ENCODE results near the gene LDLRAD3.

DNA sequence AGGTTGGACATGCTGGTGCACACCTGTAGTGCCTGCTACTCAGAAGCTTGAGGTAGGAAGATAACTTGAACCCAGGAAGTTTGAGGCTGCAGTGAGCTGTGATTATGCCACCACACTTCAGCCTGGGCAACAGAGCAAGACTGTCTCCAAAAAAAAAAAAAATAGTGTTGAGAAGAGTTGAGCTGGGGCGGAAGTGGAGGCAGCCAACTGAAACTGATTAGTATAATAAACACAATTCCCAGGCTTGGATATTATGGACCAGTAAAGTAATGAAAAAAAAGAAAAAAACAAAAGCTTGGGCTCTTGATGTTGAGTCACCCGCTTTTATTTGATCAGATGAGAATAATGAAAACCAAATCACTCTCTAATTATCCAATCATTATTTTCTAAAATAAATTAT, 21.0 kb downstream of the LDLRAD3 start:
- TF ChIP-seq CREB1 (IDR thresholded peaks at IDR 0.05; ENCODE audit: low read depth) = no peak
- TF ChIP-seq, protein P1, sequence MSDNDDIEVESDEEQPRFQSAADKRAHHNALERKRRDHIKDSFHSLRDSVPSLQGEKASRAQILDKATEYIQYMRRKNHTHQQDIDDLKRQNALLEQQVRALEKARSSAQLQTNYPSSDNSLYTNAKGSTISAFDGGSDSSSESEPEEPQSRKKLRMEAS (IDR thresholded peaks at IDR 0.05) = no peak
- no peak for TF ChIP-seq TCF12 (IDR thresholded peaks at IDR 0.05; ENCODE audit: low read depth)
- TF ChIP-seq ZBTB7A (IDR thresholded peaks at IDR 0.05; ENCODE audit: low read depth) = no peak
- no peak for TF ChIP-seq YY1 (IDR thresholded peaks at IDR 0.05; ENCODE audit: low read depth)
- TF ChIP-seq RAD21 (IDR thresholded peaks at IDR 0.05; ENCODE audit: low read depth) = no peak
- no peak for TF ChIP-seq TAF1 (IDR thresholded peaks at IDR 0.05; ENCODE audit: low read depth)
- no peak for TF ChIP-seq EP300 (IDR thresholded peaks at IDR 0.05; ENCODE audit: borderline replicate concordance)
- TF ChIP-seq, protein P2, sequence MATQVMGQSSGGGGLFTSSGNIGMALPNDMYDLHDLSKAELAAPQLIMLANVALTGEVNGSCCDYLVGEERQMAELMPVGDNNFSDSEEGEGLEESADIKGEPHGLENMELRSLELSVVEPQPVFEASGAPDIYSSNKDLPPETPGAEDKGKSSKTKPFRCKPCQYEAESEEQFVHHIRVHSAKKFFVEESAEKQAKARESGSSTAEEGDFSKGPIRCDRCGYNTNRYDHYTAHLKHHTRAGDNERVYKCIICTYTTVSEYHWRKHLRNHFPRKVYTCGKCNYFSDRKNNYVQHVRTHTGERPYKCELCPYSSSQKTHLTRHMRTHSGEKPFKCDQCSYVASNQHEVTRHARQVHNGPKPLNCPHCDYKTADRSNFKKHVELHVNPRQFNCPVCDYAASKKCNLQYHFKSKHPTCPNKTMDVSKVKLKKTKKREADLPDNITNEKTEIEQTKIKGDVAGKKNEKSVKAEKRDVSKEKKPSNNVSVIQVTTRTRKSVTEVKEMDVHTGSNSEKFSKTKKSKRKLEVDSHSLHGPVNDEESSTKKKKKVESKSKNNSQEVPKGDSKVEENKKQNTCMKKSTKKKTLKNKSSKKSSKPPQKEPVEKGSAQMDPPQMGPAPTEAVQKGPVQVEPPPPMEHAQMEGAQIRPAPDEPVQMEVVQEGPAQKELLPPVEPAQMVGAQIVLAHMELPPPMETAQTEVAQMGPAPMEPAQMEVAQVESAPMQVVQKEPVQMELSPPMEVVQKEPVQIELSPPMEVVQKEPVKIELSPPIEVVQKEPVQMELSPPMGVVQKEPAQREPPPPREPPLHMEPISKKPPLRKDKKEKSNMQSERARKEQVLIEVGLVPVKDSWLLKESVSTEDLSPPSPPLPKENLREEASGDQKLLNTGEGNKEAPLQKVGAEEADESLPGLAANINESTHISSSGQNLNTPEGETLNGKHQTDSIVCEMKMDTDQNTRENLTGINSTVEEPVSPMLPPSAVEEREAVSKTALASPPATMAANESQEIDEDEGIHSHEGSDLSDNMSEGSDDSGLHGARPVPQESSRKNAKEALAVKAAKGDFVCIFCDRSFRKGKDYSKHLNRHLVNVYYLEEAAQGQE (IDR thresholded peaks at IDR 0.05; ENCODE audit: low read depth) = no peak
- TF ChIP-seq, protein P3, sequence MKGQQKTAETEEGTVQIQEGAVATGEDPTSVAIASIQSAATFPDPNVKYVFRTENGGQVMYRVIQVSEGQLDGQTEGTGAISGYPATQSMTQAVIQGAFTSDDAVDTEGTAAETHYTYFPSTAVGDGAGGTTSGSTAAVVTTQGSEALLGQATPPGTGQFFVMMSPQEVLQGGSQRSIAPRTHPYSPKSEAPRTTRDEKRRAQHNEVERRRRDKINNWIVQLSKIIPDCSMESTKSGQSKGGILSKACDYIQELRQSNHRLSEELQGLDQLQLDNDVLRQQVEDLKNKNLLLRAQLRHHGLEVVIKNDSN (IDR thresholded peaks at IDR 0.05) = no peak
- TF ChIP-seq CEBPB (IDR thresholded peaks at IDR 0.05) = no peak
